H9 (cell line): Measurements from ENCODE around the gene KNSTRN. TPM values are rescaled to one million over a fixed set of nuclear protein-coding genes. Genes with fewer than 3 reads are reported as not detected.
A peak's percentile ranks its signal among the peaks of the same experiment; 100 is the strongest.

ENCODE experiments used
- DNase-seq: peaks from one replicate; pipeline ENCODE4 v3.0.0-alpha.2; 2017
- H2AFZ ChIP-seq: one replicate; pipeline ENCODE4 v1.6.1; 2013; ENCODE audit warnings: mild to moderate bottlenecking, low read length, control low read depth, moderate library complexity
- H2AK5ac ChIP-seq: 2 replicates; pipeline ENCODE4 v1.6.1; 2013; ENCODE audit warnings: low read length, control low read depth, mixed read lengths; ENCODE audit not compliant: insufficient read length
- H2BK120ac ChIP-seq: one replicate; pipeline ENCODE4 v1.6.1; 2013; ENCODE audit warnings: low read depth, mild to moderate bottlenecking, low read length, control low read depth, inconsistent platforms; ENCODE audit not compliant: poor library complexity, severe bottlenecking
- H2BK12ac ChIP-seq: 2 replicates; pipeline ENCODE4 v1.6.1; 2013; ENCODE audit warnings: low read length, control low read depth, mixed read lengths, low read depth; ENCODE audit not compliant: insufficient read length
- H2BK15ac ChIP-seq: 2 replicates; pipeline ENCODE4 v1.6.1; 2013; ENCODE audit warnings: low read depth, low read length, control low read depth
- H2BK20ac ChIP-seq: one replicate; pipeline ENCODE4 v1.6.1; 2013; ENCODE audit warnings: low read depth, mild to moderate bottlenecking, low read length, control low read depth, inconsistent platforms; ENCODE audit not compliant: poor library complexity, severe bottlenecking
- H2BK5ac ChIP-seq: 2 replicates; pipeline ENCODE4 v1.6.1; 2013; ENCODE audit warnings: low read length, control low read depth, mixed read lengths; ENCODE audit not compliant: insufficient read length
- H3K14ac ChIP-seq: 2 replicates; pipeline ENCODE4 v1.6.1; 2013; ENCODE audit warnings: low read length, control low read depth; ENCODE audit not compliant: insufficient read depth
- H3K18ac ChIP-seq: 2 replicates; pipeline ENCODE4 v1.6.1; 2013; ENCODE audit warnings: low read depth, mild to moderate bottlenecking, mixed read lengths, low read length, control low read depth; ENCODE audit not compliant: insufficient read length
- H3K23ac ChIP-seq: 2 replicates; pipeline ENCODE4 v1.6.1; 2013; ENCODE audit warnings: low read length, control low read depth, mixed read lengths, low read depth; ENCODE audit not compliant: insufficient read length
- H3K23me2 ChIP-seq: 2 replicates; pipeline ENCODE4 v1.6.1; 2013; ENCODE audit warnings: low read depth, mild to moderate bottlenecking, mixed read lengths, low read length, control low read depth; ENCODE audit not compliant: insufficient read length, poor library complexity, severe bottlenecking
- H3K27ac ChIP-seq: 2 replicates; pipeline ENCODE4 v1.5.1; 2013; ENCODE audit warnings: low read length, control low read depth, mixed read lengths, low read depth; ENCODE audit not compliant: insufficient read length
- H3K27me3 ChIP-seq: 2 replicates; pipeline ENCODE4 v1.6.1; 2013; ENCODE audit warnings: low read length, control low read depth, inconsistent platforms; ENCODE audit not compliant: insufficient read depth
- H3K4ac ChIP-seq: 2 replicates; pipeline ENCODE4 v1.6.1; 2013; ENCODE audit warnings: low read depth, mild to moderate bottlenecking, control low read depth, inconsistent platforms, low read length, moderate library complexity
- H3K4me1 ChIP-seq: 2 replicates; pipeline ENCODE4 v1.6.1; 2013; ENCODE audit warnings: low read length, control low read depth, inconsistent platforms; ENCODE audit not compliant: insufficient read depth
- H3K4me2 ChIP-seq: 2 replicates; pipeline ENCODE4 v1.6.1; 2013; ENCODE audit warnings: low read length, control low read depth, mixed read lengths; ENCODE audit not compliant: insufficient read length, insufficient read depth
- H3K56ac ChIP-seq: 2 replicates; pipeline ENCODE4 v1.6.1; 2013; ENCODE audit warnings: low read depth, mild to moderate bottlenecking, mixed read lengths, low read length, control low read depth; ENCODE audit not compliant: insufficient read length
- H3K79me1 ChIP-seq: 2 replicates; pipeline ENCODE4 v1.6.1; 2013; ENCODE audit warnings: low read depth, mild to moderate bottlenecking, moderate library complexity, low read length, control low read depth, inconsistent platforms; ENCODE audit not compliant: insufficient read depth, poor library complexity, severe bottlenecking
- H3K79me2 ChIP-seq: 2 replicates; pipeline ENCODE4 v1.6.1; 2013; ENCODE audit warnings: low read length, control low read depth, inconsistent platforms; ENCODE audit not compliant: insufficient read depth
- H3K9ac ChIP-seq: 2 replicates; pipeline ENCODE4 v1.6.1; 2013; ENCODE audit warnings: low read length, control low read depth, mixed read lengths; ENCODE audit not compliant: insufficient read length; ENCODE audit errors: extremely low read depth
- H3K9me3 ChIP-seq: one replicate; pipeline ENCODE4 v1.6.1; 2013; ENCODE audit warnings: low read depth, low read length, inconsistent platforms; ENCODE audit not compliant: control insufficient read depth
- H3T11ph ChIP-seq: one replicate; pipeline ENCODE4 v1.6.1; 2013; ENCODE audit warnings: mild to moderate bottlenecking, low read length, control low read depth, inconsistent platforms
- H4K20me1 ChIP-seq: one replicate; pipeline ENCODE4 v1.6.1; 2013; ENCODE audit not compliant: control insufficient read depth, insufficient read length, insufficient read depth
- H4K5ac ChIP-seq: 2 replicates; pipeline ENCODE4 v1.6.1; 2013; ENCODE audit warnings: low read depth, mild to moderate bottlenecking, mixed read lengths, low read length, control low read depth; ENCODE audit not compliant: insufficient read length
- H4K8ac ChIP-seq: replicated peaks from 2 replicates; pipeline ENCODE4 v1.6.1; 2013; ENCODE audit warnings: low read length, control low read depth, mixed read lengths, low read depth; ENCODE audit not compliant: insufficient read length
- H4K91ac ChIP-seq: 2 replicates; pipeline ENCODE4 v1.6.1; 2013; ENCODE audit warnings: low read depth, mild to moderate bottlenecking, moderate library complexity, mixed read lengths, low read length, control low read depth; ENCODE audit not compliant: insufficient read length
- H3K27ac Mint-ChIP-seq, 3 experiments: 2 replicates in 2 of 3; 3 replicates in 1 of 3; pipeline ENCODE4 v1.8.0; 2020 to 2021; ENCODE audit warnings: mixed read lengths in 3 of 3, mild to moderate bottlenecking in 1 of 3, moderate library complexity in 1 of 3
- H3K27me3 Mint-ChIP-seq: 2 replicates; pipeline ENCODE4 v1.8.0; 2021; ENCODE audit warnings: low read depth, mild to moderate bottlenecking, moderate library complexity, mixed read lengths
- H3K36me3 Mint-ChIP-seq, 3 experiments: 2 replicates in 2 of 3; 3 replicates in 1 of 3; pipeline ENCODE4 v1.8.0; 2020 to 2021; ENCODE audit warnings: low read depth in 3 of 3, mixed read lengths in 3 of 3; ENCODE audit not compliant: insufficient read depth in 1 of 3
- H3K4me1 Mint-ChIP-seq, 2 experiments: 2 replicates each; pipeline ENCODE4 v1.8.0; 2020; ENCODE audit warnings: mixed read lengths in 2 of 2
- H3K4me3 Mint-ChIP-seq, 2 experiments: 2 replicates in 1 of 2; 3 replicates in 1 of 2; pipeline ENCODE4 v1.8.0; 2020 to 2021; ENCODE audit warnings: mild to moderate bottlenecking in 2 of 2, mixed read lengths in 2 of 2, moderate library complexity in 1 of 2
- H3K9me3 Mint-ChIP-seq, 2 experiments: 2 replicates in 1 of 2; 3 replicates in 1 of 2; pipeline ENCODE4 v1.8.0; 2020; ENCODE audit warnings: mild to moderate bottlenecking in 2 of 2, mixed read lengths in 2 of 2, moderate library complexity in 1 of 2
- WGBS: extraction: QIAGEN DNeasy Blood & Tissue Kit; methylation state at CpG from one replicate; pipeline ENCODE4 v1.1.7; 2013; ENCODE audit warnings: missing lambda C conversion rate, low lambda C conversion rate, mixed read lengths; ENCODE audit not compliant: insufficient read length; ENCODE audit errors: extremely low coverage; 5-methylcytosine and 5-hydroxymethylcytosine counted together
- total RNA-seq: library from RNA; stranded (reverse); gene quantifications from 2 replicates; pipeline ENCODE4 v1.2.1, GENCODE V29; 2021
- TF ChIP-seq, protein P1 (sequence below): fragments of 200-600 bp; sonication (generic); conservative IDR thresholded peaks from 3 replicates; pipeline ENCODE4 v1.8.0; 2021; ENCODE audit warnings: antibody characterized with exemption, mild to moderate bottlenecking

Gene KNSTRN
- total RNA-seq, 1 experiment from 2014 or later: 53.9 TPM

DNA sequence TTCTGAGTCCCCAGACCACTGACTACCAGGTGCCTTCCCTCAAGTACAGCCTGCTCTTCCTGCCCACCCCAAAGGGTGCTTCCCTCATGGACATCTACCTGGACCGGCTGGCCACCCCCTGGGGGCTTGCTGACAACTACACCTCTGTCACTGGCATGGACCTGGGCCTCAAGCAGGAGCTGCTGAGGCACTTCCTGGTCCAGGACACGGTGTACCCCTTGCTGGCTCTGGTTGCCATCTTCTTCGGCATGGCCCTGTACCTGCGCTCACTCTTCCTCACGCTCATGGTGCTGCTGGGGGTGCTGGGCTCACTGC is 15.2 kb upstream of the KNSTRN start:
- H2AK5ac ChIP-seq: no peak overlapping the region
- H3K27me3 ChIP-seq: no peaks in the 10 kb centered on the region; the same call in 1 of the 2 replicates
- no peak overlapping the region for H3K14ac ChIP-seq
- H2BK20ac ChIP-seq: no peak overlapping the region
- no peak overlapping the region for H2AFZ ChIP-seq
- no peaks in the 10 kb centered on the region for H3K9me3 ChIP-seq
- no peak overlapping the region for H3K56ac ChIP-seq
- Mint-ChIP-seq H3K36me3 (no peaks in the 10 kb centered on the region), H3K27ac (no peak overlapping the region), H3K27me3 (peaks cover 52% of the 10 kb centered on the region), H3K9me3 (peaks cover 0 to 2% of the 10 kb centered on the region in 2 experiments; a peak in 1 of 5 replicates), H3K4me3 (peak overlapping the region; percentile 32 to 43; a peak in 2 of 5 replicates), H3K4me1 (peaks cover 14 to 19% of the 10 kb centered on the region in 2 experiments)
- no peak overlapping the region for H4K8ac ChIP-seq
- no peaks in the 10 kb centered on the region for H3K23me2 ChIP-seq
- peak overlapping the region; percentile 1 for H3K4me2 ChIP-seq
- no peak overlapping the region for H3K4ac ChIP-seq
- H2BK15ac ChIP-seq: no peak overlapping the region
- H3K79me1 ChIP-seq: no peaks in the 10 kb centered on the region
- no CpG with 5 or more reads among the region's 5 CpGs for WGBS
- no peak overlapping the region for H3K9ac ChIP-seq
- H3K23ac ChIP-seq: no peak overlapping the region
- no peak overlapping the region for H3T11ph ChIP-seq
- H3K4me1 ChIP-seq: no peaks in the 10 kb centered on the region; the same call in 1 of the 2 replicates
- TF ChIP-seq, protein P1, sequence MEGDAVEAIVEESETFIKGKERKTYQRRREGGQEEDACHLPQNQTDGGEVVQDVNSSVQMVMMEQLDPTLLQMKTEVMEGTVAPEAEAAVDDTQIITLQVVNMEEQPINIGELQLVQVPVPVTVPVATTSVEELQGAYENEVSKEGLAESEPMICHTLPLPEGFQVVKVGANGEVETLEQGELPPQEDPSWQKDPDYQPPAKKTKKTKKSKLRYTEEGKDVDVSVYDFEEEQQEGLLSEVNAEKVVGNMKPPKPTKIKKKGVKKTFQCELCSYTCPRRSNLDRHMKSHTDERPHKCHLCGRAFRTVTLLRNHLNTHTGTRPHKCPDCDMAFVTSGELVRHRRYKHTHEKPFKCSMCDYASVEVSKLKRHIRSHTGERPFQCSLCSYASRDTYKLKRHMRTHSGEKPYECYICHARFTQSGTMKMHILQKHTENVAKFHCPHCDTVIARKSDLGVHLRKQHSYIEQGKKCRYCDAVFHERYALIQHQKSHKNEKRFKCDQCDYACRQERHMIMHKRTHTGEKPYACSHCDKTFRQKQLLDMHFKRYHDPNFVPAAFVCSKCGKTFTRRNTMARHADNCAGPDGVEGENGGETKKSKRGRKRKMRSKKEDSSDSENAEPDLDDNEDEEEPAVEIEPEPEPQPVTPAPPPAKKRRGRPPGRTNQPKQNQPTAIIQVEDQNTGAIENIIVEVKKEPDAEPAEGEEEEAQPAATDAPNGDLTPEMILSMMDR: no peak
- H4K5ac ChIP-seq: no peak overlapping the region
- no peak for DNase-seq
- H3K27ac ChIP-seq: no peak overlapping the region
- no peak overlapping the region for H2BK120ac ChIP-seq
- no peak overlapping the region for H4K91ac ChIP-seq
- H3K18ac ChIP-seq: no peak overlapping the region
- H4K20me1 ChIP-seq: no peaks in the 10 kb centered on the region
- no peaks in the 10 kb centered on the region for H3K79me2 ChIP-seq
- H2BK12ac ChIP-seq: no peak overlapping the region
- no peak overlapping the region for H2BK5ac ChIP-seq
